SK-N-SH treated with all-trans-retinoic acid at 6 μM for 48 hours (cell line): Measurements from ENCODE around the gene SPATA1.

Experiments
- ATAC-seq: fragments of 200-7000 bp; cut with Tn5 transposase; 3 replicates; pipeline ENCODE4 v1.9.1; 2020; ENCODE audit warnings: mild to moderate bottlenecking, moderate library complexity
- ARNTL ChIP-seq: fragments of 450-650 bp; formaldehyde crosslinking; IDR thresholded peaks from 2 replicates; pipeline ENCODE4 v1.5.0; 2020; ENCODE audit warnings: low read depth, mild to moderate bottlenecking, moderate library complexity, borderline replicate concordance
- BACH2 ChIP-seq: fragments of 250-450 bp; sonication (Bioruptor Pico); IDR thresholded peaks from 2 replicates; pipeline ENCODE4 v1.9.0; 2021; ENCODE audit warnings: mild to moderate bottlenecking, borderline replicate concordance
- CREB5 ChIP-seq: fragments of 250-450 bp; sonication (Bioruptor Pico); IDR thresholded peaks from 2 replicates; pipeline ENCODE4 v1.5.1; 2020; ENCODE audit warnings: low read depth, mild to moderate bottlenecking, moderate library complexity
- CSRNP3 ChIP-seq: fragments of 250-450 bp; sonication (Bioruptor Pico); IDR thresholded peaks from 2 replicates; pipeline ENCODE4 v1.5.1; 2021; ENCODE audit warnings: mild to moderate bottlenecking, moderate library complexity
- ESRRG ChIP-seq: fragments of 250-450 bp; sonication (Bioruptor Pico); IDR thresholded peaks from 2 replicates; pipeline ENCODE4 v1.6.1; 2021; ENCODE audit warnings: mild to moderate bottlenecking
- GLIS3 ChIP-seq: fragments of 250-450 bp; sonication (Bioruptor Pico); IDR thresholded peaks from 2 replicates; pipeline ENCODE4 v1.5.0; 2020; ENCODE audit warnings: mild to moderate bottlenecking, moderate library complexity
- ISL1 ChIP-seq: fragments of 250-450 bp; sonication (Bioruptor Pico); IDR thresholded peaks from 2 replicates; pipeline ENCODE4 v2.1.2; 2022; ENCODE audit warnings: mild to moderate bottlenecking, moderate library complexity
- OSR1 ChIP-seq: fragments of 250-450 bp; sonication (Bioruptor Pico); IDR thresholded peaks from 2 replicates; pipeline ENCODE4 v1.8.0; 2022; ENCODE audit warnings: moderate library complexity, mild to moderate bottlenecking, inconsistent platforms
- PATZ1 ChIP-seq: fragments of 250-450 bp; sonication (Bioruptor Pico); IDR thresholded peaks from 2 replicates; pipeline ENCODE4 v1.8.0; 2020; ENCODE audit warnings: mild to moderate bottlenecking, moderate library complexity, borderline replicate concordance
- POU6F1 ChIP-seq: fragments of 250-450 bp; sonication (Bioruptor Pico); IDR thresholded peaks from 2 replicates; pipeline ENCODE4 v1.8.0; 2021; ENCODE audit warnings: low read depth, mild to moderate bottlenecking, moderate library complexity, borderline replicate concordance
- RARB ChIP-seq: fragments of 250-450 bp; sonication (Bioruptor Pico); IDR thresholded peaks from 2 replicates; pipeline ENCODE4 v1.8.0; 2021; ENCODE audit warnings: mild to moderate bottlenecking, moderate library complexity
- SNAI2 ChIP-seq: fragments of 250-450 bp; sonication (Bioruptor Pico); IDR thresholded peaks from 2 replicates; pipeline ENCODE4 v1.5.0; 2020; ENCODE audit warnings: mild to moderate bottlenecking, moderate library complexity
- TCF4 ChIP-seq: fragments of 250-450 bp; sonication (Bioruptor Pico); IDR thresholded peaks from 2 replicates; pipeline ENCODE4 v1.8.0; 2021; ENCODE audit warnings: mild to moderate bottlenecking, moderate library complexity, borderline replicate concordance
- TOX ChIP-seq: fragments of 250-450 bp; sonication (Bioruptor Pico); IDR thresholded peaks from 2 replicates; pipeline ENCODE4 v1.8.0; 2021; ENCODE audit warnings: mild to moderate bottlenecking, moderate library complexity, borderline replicate concordance
- TSHZ2 ChIP-seq: fragments of 250-450 bp; sonication (Bioruptor Pico); IDR thresholded peaks from 2 replicates; pipeline ENCODE4 v1.5.0; 2020; ENCODE audit warnings: mild to moderate bottlenecking, moderate library complexity
- ZC3H10 ChIP-seq: fragments of 250-450 bp; sonication (Bioruptor Pico); IDR thresholded peaks from 2 replicates; pipeline ENCODE4 v1.5.1; 2021; ENCODE audit warnings: mild to moderate bottlenecking, moderate library complexity
- ZFP3 ChIP-seq: fragments of 250-450 bp; sonication (Bioruptor Pico); IDR thresholded peaks from 2 replicates; pipeline ENCODE4 v1.5.0; 2020; ENCODE audit warnings: mild to moderate bottlenecking, moderate library complexity
- ZFP30 ChIP-seq: fragments of 450-650 bp; formaldehyde crosslinking; IDR thresholded peaks from 2 replicates; pipeline ENCODE4 v1.5.0; 2022; ENCODE audit warnings: mild to moderate bottlenecking, moderate library complexity
- ZNF565 ChIP-seq: fragments of 450-650 bp; formaldehyde crosslinking; conservative IDR thresholded peaks from 2 replicates; pipeline ENCODE4 v1.5.0; 2020; ENCODE audit warnings: low read depth, mild to moderate bottlenecking, moderate library complexity
- ZNF70 ChIP-seq: fragments of 450-650 bp; formaldehyde crosslinking; IDR thresholded peaks from 2 replicates; pipeline ENCODE4 v1.5.0; 2020; ENCODE audit warnings: mild to moderate bottlenecking, moderate library complexity
- ZNF8 ChIP-seq: fragments of 450-650 bp; formaldehyde crosslinking; IDR thresholded peaks from 2 replicates; pipeline ENCODE4 v1.5.0; 2020; ENCODE audit warnings: mild to moderate bottlenecking, moderate library complexity

The SPATA1 gene

GRCh38 chr1:84573967-84574842 lies 68.0 kb downstream of the SPATA1 start, which contains the start of gene CTBS:
TSS of gene CTBS (minus strand) at chr1:84574440. CDS start at chr1:84574415, 25 bp downstream.
- ATAC-seq: peak; percentile 96
- no peak for TF ChIP-seq ESRRG (CRISPR knock-in tag)
- no peak for TF ChIP-seq CREB5 (CRISPR knock-in tag)
- TF ChIP-seq ZFP3 (CRISPR knock-in tag): peak; percentile 89

- no peak for ATAC-seq
- TF ChIP-seq TOX (CRISPR knock-in tag): no peak
- no peak for TF ChIP-seq POU6F1 (CRISPR knock-in tag)
- no peak for TF ChIP-seq PATZ1 (CRISPR knock-in tag)
- no peak for TF ChIP-seq SNAI2
- TF ChIP-seq CSRNP3 (CRISPR knock-in tag): no peak
- no peak for TF ChIP-seq ARNTL
- no peak for TF ChIP-seq TCF4 (CRISPR knock-in tag)
- TF ChIP-seq ZNF565 (CRISPR knock-in tag): no peak
- TF ChIP-seq ZNF70: no peak
- TF ChIP-seq ISL1 (CRISPR knock-in tag): no peak
- no peak for TF ChIP-seq BACH2
- TF ChIP-seq OSR1 (CRISPR knock-in tag): no peak
- TF ChIP-seq RARB (CRISPR knock-in tag): no peak
- TF ChIP-seq ZFP3 (CRISPR knock-in tag): no peak
- TF ChIP-seq ZNF8 (CRISPR knock-in tag): no peak
- no peak for TF ChIP-seq ZFP30 (CRISPR knock-in tag)
- TF ChIP-seq TSHZ2 (CRISPR knock-in tag): no peak
- TF ChIP-seq, all 23 proteins: peak for 0
Measured at GRCh38 chr1:84574936-84575335, 68.8 kb downstream of the SPATA1 start.

GRCh38 chr1:84581648-84582047 lies 75.5 kb downstream of the SPATA1 start:
- ATAC-seq: no peak
- TF ChIP-seq POU6F1 (CRISPR knock-in tag): no peak
- no peak for TF ChIP-seq TSHZ2 (CRISPR knock-in tag)
- TF ChIP-seq ZFP3 (CRISPR knock-in tag): no peak
- no peak for TF ChIP-seq ZFP30 (CRISPR knock-in tag)
- no peak for TF ChIP-seq GLIS3 (CRISPR knock-in tag)
- TF ChIP-seq ESRRG (CRISPR knock-in tag): no peak
- TF ChIP-seq ZNF8 (CRISPR knock-in tag): no peak
- TF ChIP-seq TOX (CRISPR knock-in tag): no peak
- no peak for TF ChIP-seq CSRNP3 (CRISPR knock-in tag)
- no peak for TF ChIP-seq TCF4 (CRISPR knock-in tag)
- TF ChIP-seq OSR1 (CRISPR knock-in tag): no peak
- no peak for TF ChIP-seq ZC3H10 (CRISPR knock-in tag)
